Fibroblast of the conjunctiva (primary cell): ENCODE measurements around the gene MAN2A2.
"Not testable (repeated sequence)": the region's sequence is repeated elsewhere in the genome, so short reads cannot be mapped to it uniquely, and the experiment has no call there.

ENCODE experiments used
- DNase-seq: peaks from one replicate; pipeline ENCODE4 v3.0.0-alpha.2; 2010; ENCODE audit warnings: low read depth

MAN2A2 gene

GRCh38 chr15:90904746-90905145, 1.6 kb downstream of the MAN2A2 start:
- DNase-seq: no peak

- DNase-seq: no peak
Measured at GRCh38 chr15:90905306-90906180, 2.4 kb downstream of the MAN2A2 start.

- no peak for DNase-seq
Measured at GRCh38 chr15:90906181-90906849, 3.2 kb downstream of the MAN2A2 start.

GRCh38 chr15:90907051-90907660, 4.1 kb downstream of the MAN2A2 start:
- DNase-seq: no peak

- DNase-seq: no peak
Measured at GRCh38 chr15:90907838-90908507, 4.9 kb downstream of the MAN2A2 start.

GRCh38 chr15:90909449-90909848, 6.3 kb downstream of the MAN2A2 start:
- DNase-seq: not testable (repeated sequence)

GRCh38 chr15:90909976-90910375, 6.9 kb downstream of the MAN2A2 start:
- no peak for DNase-seq

- DNase-seq: no peak
Measured at GRCh38 chr15:90910441-90911301, 7.6 kb downstream of the MAN2A2 start.

- DNase-seq: no peak
Measured at GRCh38 chr15:90911302-90911623, 8.2 kb downstream of the MAN2A2 start.

- DNase-seq: no peak
Measured at GRCh38 chr15:90911906-90912769, 9.0 kb downstream of the MAN2A2 start.

- no peak for DNase-seq
Measured at GRCh38 chr15:90912770-90913075, 9.6 kb downstream of the MAN2A2 start.

- DNase-seq: no peak
Measured at GRCh38 chr15:90913398-90913944, 10.4 kb downstream of the MAN2A2 start.

- DNase-seq: no peak
Measured at GRCh38 chr15:90914305-90915080, 11.4 kb downstream of the MAN2A2 start.

- no peak for DNase-seq
Measured at GRCh38 chr15:90915216-90915807, 12.2 kb downstream of the MAN2A2 start.

- no peak for DNase-seq
Measured at GRCh38 chr15:90915808-90916440, 12.8 kb downstream of the MAN2A2 start.

- DNase-seq: no peak
Measured at GRCh38 chr15:90916461-90916860, 13.4 kb downstream of the MAN2A2 start.

- DNase-seq: no peak
Measured at GRCh38 chr15:90917569-90917968, 14.5 kb downstream of the MAN2A2 start.

GRCh38 chr15:90918034-90918788, 15.1 kb downstream of the MAN2A2 start:
- DNase-seq: no peak
